PC-3 (cell line): Measurements from ENCODE around the gene DISC1. TPM values are rescaled to one million over a fixed set of nuclear protein-coding genes. Genes with fewer than 3 reads are reported as not detected.

Experiments used
- ATAC-seq: fragments of 200-7000 bp; cut with Tn5 transposase; 2 replicates; pipeline ENCODE4 v1.9.1; 2020; ENCODE audit warnings: mild to moderate bottlenecking, moderate library complexity
- BruUV-seq: library from RNA; stranded (reverse); fragments of 400-500 nt; replicated peaks from 2 replicates; lab custom pipeline; 2021; lab: Mats Ljungman, UMichigan
- CTCF ChIA-PET: fragments of 300-600 bp; sonication (Branson Sonifier 250); formaldehyde crosslinking; loops from one replicate; lab custom pipeline; 2022; ENCODE audit warnings: antibody characterized with exemption; lab: Charles Lee
- POLR2A ChIA-PET: fragments of 300-600 bp; sonication (Branson Sonifier 250); formaldehyde crosslinking; loops from one replicate; lab custom pipeline; 2022; ENCODE audit warnings: antibody characterized with exemption; ENCODE audit not compliant: unreplicated experiment; lab: Charles Lee
- DNase-seq: peaks from one replicate; pipeline ENCODE4 v3.0.0-alpha.2; 2015
- H2AFZ ChIP-seq: fragments of 300-600 bp; sonication (generic); 2 replicates; pipeline ENCODE4 v1.6.0; 2016; ENCODE audit warnings: antibody characterized with exemption, low read length
- H3F3A ChIP-seq: fragments of 300-600 bp; sonication (generic); one replicate; pipeline ENCODE4 v1.6.0; 2017; ENCODE audit warnings: antibody characterized with exemption, low read length, control low read depth, mild to moderate bottlenecking; ENCODE audit not compliant: unreplicated experiment
- H3K27ac ChIP-seq: fragments of 300-600 bp; sonication (generic); 2 replicates; pipeline ENCODE4 v1.5.1; 2016; ENCODE audit warnings: mild to moderate bottlenecking, low read length
- H3K27me3 ChIP-seq: fragments of 300-600 bp; sonication (generic); 2 replicates; pipeline ENCODE4 v1.6.1; 2016; ENCODE audit warnings: low read length, mixed read lengths
- H3K36me3 ChIP-seq: fragments of 300-600 bp; sonication (generic); 2 replicates; pipeline ENCODE4 v1.6.1; 2016; ENCODE audit warnings: low read depth, mixed run types, low read length, mixed read lengths
- H3K4me1 ChIP-seq: fragments of 300-600 bp; sonication (generic); 2 replicates; pipeline ENCODE4 v1.5.1; 2016; ENCODE audit warnings: low read length; ENCODE audit not compliant: insufficient read depth
- H3K4me2 ChIP-seq: fragments of 300-600 bp; sonication (generic); 2 replicates; pipeline ENCODE4 v1.6.0; 2016; ENCODE audit warnings: low read length
- H3K4me3 ChIP-seq: fragments of 300-600 bp; sonication (generic); 2 replicates; pipeline ENCODE4 v1.5.1; 2016; ENCODE audit warnings: mild to moderate bottlenecking, low read length, mixed read lengths
- H3K79me2 ChIP-seq: fragments of 300-600 bp; sonication (generic); 2 replicates; pipeline ENCODE4 v1.6.1; 2017; ENCODE audit warnings: low read length, mixed read lengths
- H3K9ac ChIP-seq: fragments of 300-600 bp; sonication (generic); 2 replicates; pipeline ENCODE4 v1.6.0; 2016; ENCODE audit warnings: mild to moderate bottlenecking, low read length
- H3K9me2 ChIP-seq: fragments of 300-600 bp; sonication (generic); replicated peaks from 2 replicates; pipeline ENCODE4 v1.6.1; 2016; ENCODE audit warnings: mixed run types, low read length, mixed read lengths
- H3K9me3 ChIP-seq: fragments of 300-600 bp; sonication (generic); 2 replicates; pipeline ENCODE4 v1.6.1; 2016; ENCODE audit warnings: low read length, mixed read lengths
- H4K20me1 ChIP-seq: fragments of 300-600 bp; sonication (generic); 2 replicates; pipeline ENCODE4 v1.6.1; 2016; ENCODE audit warnings: low read length, mixed read lengths
- EZH2 ChIP-seq: fragments of 300-600 bp; sonication (generic); IDR thresholded peaks from one replicate; pipeline ENCODE4 v1.6.1; 2017; ENCODE audit warnings: antibody characterized with exemption, mild to moderate bottlenecking, low read length; ENCODE audit not compliant: unreplicated experiment
- EZH2phosphoT487 ChIP-seq: fragments of 300-600 bp; sonication (generic); IDR thresholded peaks from 2 replicates; pipeline ENCODE4 v1.6.1; 2018; ENCODE audit warnings: mild to moderate bottlenecking, antibody characterized with exemption, low read length, borderline replicate concordance
- intact Hi-C: fragments of 100-400 bp; cut with micrococcal nuclease; formaldehyde crosslinking; loops from 2 replicates; pipeline ENCODE4 v1.9.0; 2023
- total RNA-seq: library from RNA; depleted of rRNA; stranded (reverse); fragments of >200 nt; gene quantifications from 2 replicates; pipeline ENCODE4 v1.2.3, GENCODE V29; 2014
- TF ChIP-seq, protein P1 (sequence below): fragments of 300-600 bp; sonication (generic); conservative IDR thresholded peaks from 2 replicates; pipeline ENCODE4 v1.5.1; 2017; ENCODE audit warnings: antibody characterized with exemption, low read depth, mild to moderate bottlenecking, low read length

DISC1 gene
- total RNA-seq, 1 experiment from 2014 or later: 3.4 TPM

- Histone ChIP-seq H3K4me3 (no peak overlapping the region), H3K9me2 (no peaks in the 10 kb centered on the region), H3K27me3 (no peaks in the 10 kb centered on the region), H4K20me1 (no peaks in the 10 kb centered on the region), H3F3A (no peaks in the 10 kb centered on the region), H3K27ac (no peak overlapping the region), H3K9me3 (no peaks in the 10 kb centered on the region), H3K9ac (no peak overlapping the region), H3K4me1 (peaks cover 6% of the 10 kb centered on the region), H3K36me3 (no peaks in the 10 kb centered on the region), H3K4me2 (no peak overlapping the region), H2AFZ (no peak overlapping the region), H3K79me2 (no peaks in the 10 kb centered on the region)
- ATAC-seq (no peak), DNase-seq (no peak)
- BruUV-seq: no TSS peak
- TF ChIP-seq EZH2phosphoT487 (no peak), EZH2 (no peak)
- TF ChIP-seq, protein P1, sequence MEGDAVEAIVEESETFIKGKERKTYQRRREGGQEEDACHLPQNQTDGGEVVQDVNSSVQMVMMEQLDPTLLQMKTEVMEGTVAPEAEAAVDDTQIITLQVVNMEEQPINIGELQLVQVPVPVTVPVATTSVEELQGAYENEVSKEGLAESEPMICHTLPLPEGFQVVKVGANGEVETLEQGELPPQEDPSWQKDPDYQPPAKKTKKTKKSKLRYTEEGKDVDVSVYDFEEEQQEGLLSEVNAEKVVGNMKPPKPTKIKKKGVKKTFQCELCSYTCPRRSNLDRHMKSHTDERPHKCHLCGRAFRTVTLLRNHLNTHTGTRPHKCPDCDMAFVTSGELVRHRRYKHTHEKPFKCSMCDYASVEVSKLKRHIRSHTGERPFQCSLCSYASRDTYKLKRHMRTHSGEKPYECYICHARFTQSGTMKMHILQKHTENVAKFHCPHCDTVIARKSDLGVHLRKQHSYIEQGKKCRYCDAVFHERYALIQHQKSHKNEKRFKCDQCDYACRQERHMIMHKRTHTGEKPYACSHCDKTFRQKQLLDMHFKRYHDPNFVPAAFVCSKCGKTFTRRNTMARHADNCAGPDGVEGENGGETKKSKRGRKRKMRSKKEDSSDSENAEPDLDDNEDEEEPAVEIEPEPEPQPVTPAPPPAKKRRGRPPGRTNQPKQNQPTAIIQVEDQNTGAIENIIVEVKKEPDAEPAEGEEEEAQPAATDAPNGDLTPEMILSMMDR: no peak
- POLR2A ChIA-PET: no interaction called here
- CTCF ChIA-PET: no interaction called here
- intact Hi-C loops: no loop called here
Measured at GRCh38 chr1:231913493-231913892, 286.9 kb downstream of the DISC1 start.

DNA sequence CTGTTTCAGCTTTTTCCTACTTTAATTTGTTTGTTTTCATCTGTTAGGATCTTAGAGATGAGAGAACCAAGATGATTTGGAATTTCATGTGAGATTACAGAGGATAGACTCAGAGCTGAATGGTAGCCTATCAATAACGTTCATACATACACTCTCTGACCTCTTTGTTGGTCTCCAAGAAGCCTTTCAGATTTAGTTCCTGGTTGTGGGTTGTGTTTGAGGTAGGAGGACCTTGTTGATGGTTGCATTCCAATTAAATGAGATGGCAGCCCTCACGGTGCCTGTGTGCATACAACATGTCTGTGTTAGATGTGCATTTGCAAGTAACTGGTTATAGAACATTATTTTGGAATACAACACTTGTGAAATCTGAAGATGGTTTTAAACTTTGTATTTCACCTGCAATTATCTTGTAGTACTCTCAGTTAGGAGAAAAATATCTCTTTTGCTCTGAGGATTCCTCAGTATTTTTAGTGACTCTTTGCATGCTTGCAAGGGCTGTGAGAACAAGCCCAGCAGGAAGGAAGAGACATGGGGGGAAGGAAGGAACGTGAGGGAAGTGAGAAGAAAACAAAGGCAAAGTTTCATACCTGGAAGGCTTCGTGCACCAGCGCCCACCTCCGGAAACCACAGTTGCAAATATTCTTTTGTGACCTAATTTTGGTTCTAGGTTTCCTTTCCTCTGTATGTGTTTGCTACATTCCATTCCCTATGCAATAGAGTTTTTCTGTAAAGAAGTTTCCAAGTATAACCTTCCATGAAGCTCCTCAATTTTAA, 291.8 kb downstream of the DISC1 start:
- ATAC-seq: no peak; the same call in 1 of the 2 replicates
- Histone ChIP-seq H3K36me3 (no peaks in the 10 kb centered on the region), H3F3A (no peaks in the 10 kb centered on the region), H3K9me2 (no peaks in the 10 kb centered on the region), H3K27me3 (no peaks in the 10 kb centered on the region), H3K79me2 (no peaks in the 10 kb centered on the region), H2AFZ (no peak overlapping the region), H3K27ac (no peak overlapping the region), H3K4me3 (no peak overlapping the region), H3K4me1 (peaks cover 9% of the 10 kb centered on the region), H3K9ac (no peak overlapping the region), H3K9me3 (no peaks in the 10 kb centered on the region), H3K4me2 (no peak overlapping the region), H4K20me1 (no peaks in the 10 kb centered on the region)
- intact Hi-C loops: no loop called here
- BruUV-seq: no TSS peak
- POLR2A ChIA-PET: no interaction called here
- TF ChIP-seq EZH2: no peak
- TF ChIP-seq, protein P1: no peak
- TF ChIP-seq EZH2phosphoT487: no peak
- CTCF ChIA-PET: interaction anchor here (0.8 kb wide), 1 partner anchor 709 kb away, joined by 3 read pairs; no protein-coding TSS in a partner anchor
- DNase-seq: peak; percentile 53
